NAMALWA (cell line): ENCODE data around the gene ADPRH.

Experiments
- DNase-seq: peaks from one replicate; pipeline ENCODE4 v3.0.0-alpha.2; 2015; ENCODE audit warnings: low spot score

The ADPRH gene

DNA sequence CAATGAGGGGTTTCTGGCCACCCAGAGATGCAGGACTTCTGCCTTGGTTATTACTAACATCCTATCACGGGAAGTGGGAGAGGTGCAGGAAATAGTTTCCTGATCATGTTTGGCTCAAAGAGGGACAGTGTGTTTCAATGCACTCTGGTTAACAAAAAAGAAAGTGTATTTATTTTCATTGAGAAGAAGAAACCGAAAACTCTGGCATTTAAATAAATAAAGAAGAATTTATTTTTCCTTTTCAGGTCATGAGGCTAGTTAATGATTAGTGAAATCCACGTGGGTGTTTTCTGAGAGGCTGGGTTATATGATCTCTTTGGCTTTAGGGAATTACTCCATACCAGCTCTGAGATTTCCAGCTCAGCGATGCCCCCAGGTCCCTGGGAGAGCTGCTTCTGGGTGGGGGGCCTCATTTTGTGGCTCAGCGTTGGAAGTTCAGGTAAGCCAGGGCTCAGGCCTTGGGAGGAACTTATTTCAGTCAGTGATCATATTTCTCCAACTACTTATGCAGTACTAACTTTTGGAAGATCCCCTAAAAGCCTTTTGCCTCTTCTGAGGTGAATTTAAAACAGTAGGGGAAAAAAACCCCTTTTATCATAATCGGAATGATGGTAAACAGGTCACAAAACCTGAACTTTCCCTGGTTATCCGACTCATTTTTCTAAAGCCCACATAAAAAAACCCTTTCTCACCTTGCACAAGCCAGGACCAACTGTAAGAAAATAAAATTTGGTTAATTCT is 18.4 kb downstream of the ADPRH start, which contains the start of gene PLA1A:
PLA1A (plus strand) TSS at position 338 of the 741 bp plus-strand sequence; CDS start at position 367, 29 bp downstream.
- DNase-seq = no peak

- no peak for DNase-seq
These were observed 19.3 kb downstream of the ADPRH start for GRCh38 chr3:119598410-119599098.

- DNase-seq = no peak
These were observed 20.4 kb downstream of the ADPRH start for GRCh38 chr3:119599558-119600174.

DNA sequence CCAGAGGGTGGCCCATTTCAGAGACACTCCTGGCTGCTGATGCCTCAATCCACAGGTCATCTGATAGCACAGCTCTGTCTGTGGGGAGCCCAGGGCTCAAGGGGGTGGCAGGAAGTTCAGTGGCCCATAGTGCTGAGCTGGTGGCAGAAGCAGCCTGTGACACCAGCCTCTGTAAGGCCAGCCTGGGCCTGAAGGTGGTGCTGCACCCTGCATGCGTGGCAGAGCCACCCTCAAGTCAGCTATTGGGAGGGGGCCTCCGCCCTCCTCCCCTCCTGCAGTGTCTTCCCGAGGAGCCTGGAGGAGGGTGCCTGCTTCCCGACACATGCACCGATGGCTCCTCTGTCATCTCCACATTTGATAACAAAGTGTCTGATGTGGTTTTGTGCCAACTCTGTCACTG is 21.4 kb downstream of the ADPRH start:
- peak; percentile 60 for DNase-seq

DNA sequence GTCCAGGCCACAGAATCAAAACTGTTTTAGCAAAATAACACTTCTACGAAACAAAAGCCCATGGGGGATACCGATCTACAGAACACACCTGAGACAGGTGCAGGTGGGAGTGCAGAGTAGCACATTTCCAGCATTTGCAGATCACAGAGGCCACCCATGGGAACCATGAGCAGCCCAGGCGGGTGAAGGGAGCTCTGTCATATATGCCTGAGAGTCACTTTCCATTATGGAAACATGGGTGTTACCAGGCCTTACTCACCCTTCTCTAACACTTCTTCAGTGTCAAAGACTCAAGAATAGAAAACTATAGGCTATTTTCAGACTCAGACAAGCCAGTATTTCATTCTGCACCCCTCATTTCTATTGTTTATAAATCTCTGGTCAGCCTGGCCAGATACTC is 21.9 kb downstream of the ADPRH start:
- no peak for DNase-seq

DNA sequence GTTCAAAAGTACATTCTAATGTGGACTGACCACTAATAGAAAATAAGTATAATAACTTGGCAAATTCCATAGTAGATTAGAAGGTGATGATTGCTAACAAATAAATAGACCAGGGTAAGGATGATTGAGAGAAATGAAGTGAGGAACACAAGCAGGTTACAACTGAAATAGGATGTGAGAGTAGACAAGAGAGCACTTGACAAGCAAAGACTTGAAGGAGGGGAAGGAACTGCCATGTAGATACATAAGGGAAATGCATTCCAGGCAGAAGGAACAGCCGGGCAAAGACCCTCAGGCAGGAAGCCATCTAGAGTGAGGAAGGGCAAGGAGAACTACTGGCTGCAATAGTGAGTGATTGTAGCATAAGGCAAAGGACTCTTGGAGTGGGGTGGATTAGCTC is 23.4 kb downstream of the ADPRH start:
- DNase-seq = no peak

- DNase-seq = no peak
These were observed 25.6 kb downstream of the ADPRH start for GRCh38 chr3:119604878-119605277.

DNA sequence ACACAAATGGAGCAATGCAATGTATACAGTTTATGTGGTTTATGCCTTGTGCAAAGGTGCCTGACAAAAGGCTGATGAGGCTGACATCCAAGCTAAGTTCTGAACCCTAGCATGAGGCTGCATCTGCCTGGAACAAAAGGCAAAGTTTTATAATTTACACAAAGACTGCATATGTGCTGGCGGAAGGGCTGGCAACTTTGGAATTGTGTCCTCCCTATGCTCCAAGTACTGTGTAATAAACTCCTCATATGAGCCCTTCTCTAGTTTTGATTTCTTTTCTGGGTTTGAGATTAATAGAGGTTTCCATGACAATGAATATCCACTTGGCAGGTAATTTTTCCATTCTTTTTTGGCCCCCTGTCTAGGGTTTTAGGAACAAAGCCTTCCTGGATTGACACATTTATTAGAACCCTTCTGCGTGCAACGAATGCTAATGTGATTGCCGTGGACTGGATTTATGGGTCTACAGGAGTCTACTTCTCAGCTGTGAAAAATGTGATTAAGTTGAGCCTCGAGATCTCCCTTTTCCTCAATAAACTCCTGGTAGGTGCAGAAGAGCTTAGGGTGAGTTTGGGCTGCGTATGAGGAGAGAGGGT is 29.2 kb downstream of the ADPRH start:
- no peak for DNase-seq

DNA sequence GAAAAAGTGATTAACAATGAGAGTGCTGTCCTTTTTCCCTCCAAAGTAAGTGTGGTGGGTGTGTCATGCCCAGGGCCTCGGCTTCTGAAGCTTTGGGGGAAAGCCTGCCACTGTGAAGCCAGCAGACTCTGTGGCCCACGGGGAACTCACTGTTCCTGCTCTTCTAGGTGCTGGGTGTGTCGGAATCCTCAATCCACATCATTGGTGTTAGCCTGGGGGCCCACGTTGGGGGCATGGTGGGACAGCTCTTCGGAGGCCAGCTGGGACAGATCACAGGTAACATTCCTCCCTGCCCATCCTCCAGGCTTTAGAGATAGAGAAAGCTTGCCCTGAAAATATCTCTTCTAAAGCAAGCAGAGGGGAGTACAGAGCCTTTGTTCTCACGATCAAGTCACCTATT is 30.0 kb downstream of the ADPRH start:
- DNase-seq = no peak

GRCh38 chr3:119611664-119612063 is 32.4 kb downstream of the ADPRH start:
- no peak for DNase-seq

- no peak for DNase-seq
These were observed 33.9 kb downstream of the ADPRH start for GRCh38 chr3:119613201-119613600.

- DNase-seq = no peak
These were observed 34.6 kb downstream of the ADPRH start for GRCh38 chr3:119613872-119614271.

GRCh38 chr3:119616056-119616455 is 36.8 kb downstream of the ADPRH start:
- DNase-seq = no peak

DNA sequence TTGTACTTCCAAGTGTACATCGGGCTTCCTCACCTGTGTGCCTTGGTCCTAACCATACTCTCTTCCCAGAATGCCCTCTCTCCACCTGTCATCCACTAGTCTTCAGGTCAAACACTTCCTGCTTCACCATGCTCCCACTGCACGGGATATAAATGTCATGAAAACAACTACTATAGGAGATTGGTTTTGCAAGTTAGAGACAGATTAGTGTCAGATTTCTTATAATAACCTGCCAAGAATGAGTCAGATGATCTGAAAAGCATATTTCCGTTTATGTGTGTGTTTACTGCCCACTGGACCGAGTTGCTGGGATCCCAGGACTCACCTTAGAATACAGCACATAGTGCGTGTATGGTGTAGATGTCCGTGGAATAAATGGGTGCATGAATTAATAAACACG is 39.8 kb downstream of the ADPRH start:
- DNase-seq = no peak

GRCh38 chr3:119620899-119621298 is 41.6 kb downstream of the ADPRH start:
- DNase-seq = no peak

- DNase-seq = no peak
These were observed 44.9 kb downstream of the ADPRH start for GRCh38 chr3:119624002-119624720.

DNA sequence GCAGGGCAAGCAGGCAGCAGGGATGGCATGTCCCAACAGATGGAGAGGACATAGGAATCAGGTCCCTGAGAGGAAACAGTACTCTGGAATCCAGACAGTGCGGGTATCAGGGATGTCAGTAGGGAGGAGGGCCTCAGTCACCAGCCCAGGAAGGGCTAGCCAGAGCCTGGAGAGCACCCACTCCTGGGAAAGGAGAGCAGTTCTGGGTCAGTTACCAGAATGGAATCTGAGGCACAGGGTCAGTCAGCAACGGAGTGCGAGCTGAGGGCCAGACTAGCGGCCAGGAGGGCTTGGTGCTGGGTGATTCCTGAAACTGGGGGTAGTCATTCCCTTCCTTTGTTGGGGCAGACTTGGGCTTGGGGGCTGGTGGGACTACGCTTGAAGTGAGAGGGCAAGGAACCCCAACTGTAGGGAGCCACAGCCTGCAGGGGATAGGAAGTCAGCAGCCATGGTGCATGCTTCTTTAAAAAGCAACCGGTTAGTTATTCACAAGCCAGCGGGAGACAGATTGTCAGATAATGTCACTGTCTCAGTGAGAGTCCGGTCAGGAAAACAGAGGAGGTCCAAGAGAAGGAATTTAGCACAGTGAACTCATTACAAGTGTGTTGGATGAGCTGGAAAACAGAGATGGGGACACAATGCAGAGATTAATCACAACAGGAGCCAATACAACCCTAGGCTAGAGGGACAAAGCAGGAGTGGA is 46.3 kb downstream of the ADPRH start:
- DNase-seq = no peak

DNA sequence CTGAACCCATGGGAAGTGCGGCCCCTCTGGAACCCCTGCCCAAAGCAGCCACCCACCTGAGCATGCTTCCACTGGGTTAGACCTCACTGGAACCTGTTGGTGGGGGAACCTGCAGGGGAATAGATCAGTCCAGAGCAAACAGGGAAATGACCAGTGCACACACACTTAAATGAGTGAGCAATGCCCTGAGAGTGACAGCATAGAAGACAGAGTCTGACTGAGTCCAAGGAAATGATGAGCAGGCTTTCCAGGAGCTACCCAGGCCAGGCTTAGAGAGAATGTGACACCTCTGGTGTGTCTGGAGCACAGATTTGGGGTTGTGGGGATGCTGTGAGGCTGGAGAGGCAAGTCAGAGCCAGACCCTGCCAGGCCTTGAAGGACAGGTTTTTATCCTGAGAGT is 46.9 kb downstream of the ADPRH start:
- no peak for DNase-seq

- no peak for DNase-seq
These were observed 48.2 kb downstream of the ADPRH start for GRCh38 chr3:119627461-119627860.

- no peak for DNase-seq
These were observed 49.1 kb downstream of the ADPRH start for GRCh38 chr3:119628390-119628789.

DNA sequence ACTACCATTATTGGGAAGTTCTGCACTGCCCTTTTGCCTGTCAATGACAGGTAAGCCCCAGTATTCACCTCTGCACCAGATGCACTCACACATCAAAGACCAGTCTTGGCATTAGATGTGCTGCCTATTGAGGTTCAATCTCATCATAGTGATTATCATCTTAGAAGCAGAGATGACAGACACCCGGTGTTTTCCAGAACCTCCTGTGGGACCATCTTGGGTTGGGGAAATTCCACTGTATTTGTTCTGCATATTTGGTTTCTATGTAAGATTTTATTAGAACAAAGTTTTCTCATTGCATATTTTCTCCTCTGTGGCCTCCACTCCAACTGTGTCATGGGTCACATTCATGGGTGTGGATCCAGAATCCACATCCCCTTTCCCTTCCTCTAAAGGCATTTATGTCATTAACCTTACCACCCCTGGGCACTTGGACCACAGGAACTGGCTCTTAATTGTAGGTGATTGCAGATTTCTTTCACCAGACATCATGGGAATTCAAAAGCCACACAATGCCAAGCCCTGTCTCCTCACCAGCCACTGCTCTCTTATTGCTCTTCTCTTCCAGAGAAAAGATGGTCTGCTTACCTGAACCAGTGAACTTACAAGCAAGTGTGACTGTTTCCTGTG is 49.6 kb downstream of the ADPRH start:
- DNase-seq = no peak
